PFSK-1 (cell line): ENCODE results near the gene AKR1B15.

Experiments used
- FOXP2 ChIP-seq: optimal IDR thresholded peaks from 2 replicates; pipeline ENCODE3; 2011; ENCODE audit warnings: borderline replicate concordance, control low read depth, inconsistent platforms; ENCODE audit not compliant: insufficient read depth; ENCODE audit errors: extremely low read length, extremely low read depth
- POLR2AphosphoS5 ChIP-seq: IDR thresholded peaks from 2 replicates; pipeline ENCODE4 v1.6.1; 2012; ENCODE audit warnings: low read depth, mild to moderate bottlenecking, control low read depth, low read length, moderate library complexity
- SIN3A ChIP-seq: IDR thresholded peaks from 2 replicates; pipeline ENCODE4 v1.6.1; 2012; ENCODE audit warnings: mild to moderate bottlenecking, low read length, moderate library complexity, borderline replicate concordance; ENCODE audit not compliant: insufficient read depth
- TAF1 ChIP-seq: IDR thresholded peaks from 2 replicates; pipeline ENCODE4 v1.6.1; 2012; ENCODE audit warnings: low read length, control low read depth, borderline replicate concordance; ENCODE audit not compliant: insufficient read depth
- TF ChIP-seq, protein P1 (sequence below), 2 experiments: IDR thresholded peaks; 2 replicates each; pipeline versions ENCODE4 v1.6.1 to v1.8.0; 2011 to 2012; ENCODE audit warnings: low read depth in 2 of 2, low read length in 2 of 2, control low read depth in 1 of 2, inconsistent platforms in 1 of 2, mild to moderate bottlenecking in 1 of 2, moderate library complexity in 1 of 2; ENCODE audit not compliant: insufficient read depth in 1 of 2

GRCh38 chr7:134549366-134549765 lies 456 bp downstream of the AKR1B15 start:
- TF ChIP-seq POLR2AphosphoS5, result no peak
- TF ChIP-seq, protein P1, sequence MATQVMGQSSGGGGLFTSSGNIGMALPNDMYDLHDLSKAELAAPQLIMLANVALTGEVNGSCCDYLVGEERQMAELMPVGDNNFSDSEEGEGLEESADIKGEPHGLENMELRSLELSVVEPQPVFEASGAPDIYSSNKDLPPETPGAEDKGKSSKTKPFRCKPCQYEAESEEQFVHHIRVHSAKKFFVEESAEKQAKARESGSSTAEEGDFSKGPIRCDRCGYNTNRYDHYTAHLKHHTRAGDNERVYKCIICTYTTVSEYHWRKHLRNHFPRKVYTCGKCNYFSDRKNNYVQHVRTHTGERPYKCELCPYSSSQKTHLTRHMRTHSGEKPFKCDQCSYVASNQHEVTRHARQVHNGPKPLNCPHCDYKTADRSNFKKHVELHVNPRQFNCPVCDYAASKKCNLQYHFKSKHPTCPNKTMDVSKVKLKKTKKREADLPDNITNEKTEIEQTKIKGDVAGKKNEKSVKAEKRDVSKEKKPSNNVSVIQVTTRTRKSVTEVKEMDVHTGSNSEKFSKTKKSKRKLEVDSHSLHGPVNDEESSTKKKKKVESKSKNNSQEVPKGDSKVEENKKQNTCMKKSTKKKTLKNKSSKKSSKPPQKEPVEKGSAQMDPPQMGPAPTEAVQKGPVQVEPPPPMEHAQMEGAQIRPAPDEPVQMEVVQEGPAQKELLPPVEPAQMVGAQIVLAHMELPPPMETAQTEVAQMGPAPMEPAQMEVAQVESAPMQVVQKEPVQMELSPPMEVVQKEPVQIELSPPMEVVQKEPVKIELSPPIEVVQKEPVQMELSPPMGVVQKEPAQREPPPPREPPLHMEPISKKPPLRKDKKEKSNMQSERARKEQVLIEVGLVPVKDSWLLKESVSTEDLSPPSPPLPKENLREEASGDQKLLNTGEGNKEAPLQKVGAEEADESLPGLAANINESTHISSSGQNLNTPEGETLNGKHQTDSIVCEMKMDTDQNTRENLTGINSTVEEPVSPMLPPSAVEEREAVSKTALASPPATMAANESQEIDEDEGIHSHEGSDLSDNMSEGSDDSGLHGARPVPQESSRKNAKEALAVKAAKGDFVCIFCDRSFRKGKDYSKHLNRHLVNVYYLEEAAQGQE (IDR thresholded peaks at IDR 0.05; ENCODE audit: insufficient read depth in 1 of 2, low read depth in 2 of 2, low read length in 2 of 2), result no peak
- no peak for TF ChIP-seq TAF1
- no peak for TF ChIP-seq FOXP2
- TF ChIP-seq SIN3A, result no peak
